ENCODE measurements around the gene CYP21A2. TPM values are rescaled to one million over a fixed set of nuclear protein-coding genes. Genes with fewer than 3 reads are reported as not detected.
A peak's percentile ranks its signal among the peaks of the same experiment; 100 is the strongest.

Gene CYP21A2
- total and polyA plus RNA-seq, 8 donors, result 0.23 to 1.6 (median 0.80) TPM

GRCh38 chr6:32082935-32083334 is 44.7 kb downstream of the CYP21A2 start:
- DNase-seq, result no peak
- Histone ChIP-seq H3K27me3 (peaks cover 0 to 43% of the 10 kb centered on the region in 2 donors), H3K27ac (peak overlapping the region in 1 of 2 donors; percentile 13), H3K4me3 (no peak overlapping the region), H3K36me3 (peaks cover 0 to 8% of the 10 kb centered on the region in 2 donors), H3K4me1 (peaks cover 11 to 23% of the 10 kb centered on the region in 2 donors), H3K9me3 (no peaks in the 10 kb centered on the region)
- ATAC-seq, result peak; percentile 16
- no peak for TF ChIP-seq CTCF (IDR thresholded peaks at IDR 0.05)
- intact Hi-C loops (cut with DNase I), result no loop called here

GRCh38 chr6:32083812-32084768 is 45.9 kb downstream of the CYP21A2 start:
- H3K27me3 ChIP-seq, result peaks cover 0 to 50% of the 10 kb centered on the region in 2 donors
- peaks cover 0 to 3% of the 10 kb centered on the region in 2 donors for H3K36me3 ChIP-seq
- H3K4me3 ChIP-seq, result no peak overlapping the region
- TF ChIP-seq CTCF (IDR thresholded peaks at IDR 0.05), result no peak
- intact Hi-C loops (cut with DNase I), result no loop called here
- DNase-seq (no peak), ATAC-seq (no peak)
- peaks cover 11 to 23% of the 10 kb centered on the region in 2 donors for H3K4me1 ChIP-seq
- no peak overlapping the region for H3K27ac ChIP-seq
- no peaks in the 10 kb centered on the region for H3K9me3 ChIP-seq

GRCh38 chr6:32084780-32085179 is 46.6 kb downstream of the CYP21A2 start:
- Histone ChIP-seq H3K4me1 (peaks cover 11 to 23% of the 10 kb centered on the region in 2 donors), H3K27ac (no peak overlapping the region), H3K4me3 (no peak overlapping the region), H3K27me3 (peaks cover 0 to 50% of the 10 kb centered on the region in 2 donors), H3K36me3 (no peaks in the 10 kb centered on the region), H3K9me3 (no peaks in the 10 kb centered on the region)
- ATAC-seq (no peak), DNase-seq (no peak)
- no peak for TF ChIP-seq CTCF (IDR thresholded peaks at IDR 0.05)
- intact Hi-C loops (cut with DNase I), result no loop called here

GRCh38 chr6:32085759-32086459 is 47.7 kb downstream of the CYP21A2 start:
- intact Hi-C loops (cut with DNase I), result no loop called here
- H3K27me3 ChIP-seq, result peaks cover 0 to 50% of the 10 kb centered on the region in 2 donors
- peaks cover 11 to 23% of the 10 kb centered on the region in 2 donors for H3K4me1 ChIP-seq
- DNase-seq (no peak), ATAC-seq (no peak)
- H3K4me3 ChIP-seq, result no peak overlapping the region
- no peak overlapping the region for H3K27ac ChIP-seq
- no peak for TF ChIP-seq CTCF (IDR thresholded peaks at IDR 0.05)
- no peaks in the 10 kb centered on the region for H3K9me3 ChIP-seq
- H3K36me3 ChIP-seq, result no peaks in the 10 kb centered on the region
